GM12864 (cell line): ENCODE data around the gene EEF1A2.

Experiments
- DNase-seq: peaks from one replicate; pipeline ENCODE4 v3.0.0-alpha.2; 2011; ENCODE audit warnings: low read depth
- H3K4me3 ChIP-seq: 2 replicates; pipeline ENCODE4 v1.5.1; 2011; ENCODE audit warnings: mild to moderate bottlenecking, low read depth, low read length, control low read depth
- CTCF ChIP-seq: IDR thresholded peaks from 2 replicates; pipeline ENCODE4 v1.5.1; 2011; ENCODE audit warnings: low read depth, mild to moderate bottlenecking, moderate library complexity, low read length, control low read depth, inconsistent platforms; ENCODE audit errors: missing control alignments

EEF1A2 gene

GRCh38 chr20:63494420-63495166 lies 4.3 kb downstream of the EEF1A2 start:
- no peak overlapping the region for H3K4me3 ChIP-seq
- DNase-seq = no peak
- no peak for TF ChIP-seq CTCF

GRCh38 chr20:63494084-63494419 lies 4.8 kb downstream of the EEF1A2 start:
- TF ChIP-seq CTCF = no peak
- DNase-seq = no peak
- no peak overlapping the region for H3K4me3 ChIP-seq

- TF ChIP-seq CTCF = no peak
- no peak for DNase-seq
- no peak overlapping the region for H3K4me3 ChIP-seq
Measured at GRCh38 chr20:63493563-63494020, 5.3 kb downstream of the EEF1A2 start.

GRCh38 chr20:63492982-63493381 lies 5.9 kb downstream of the EEF1A2 start:
- no peak for TF ChIP-seq CTCF
- no peak overlapping the region for H3K4me3 ChIP-seq
- DNase-seq = no peak

GRCh38 chr20:63492518-63492917 lies 6.4 kb downstream of the EEF1A2 start:
- no peak for TF ChIP-seq CTCF
- DNase-seq = no peak
- H3K4me3 ChIP-seq = no peak overlapping the region

GRCh38 chr20:63491635-63492230 lies 7.2 kb downstream of the EEF1A2 start:
- DNase-seq = no peak
- H3K4me3 ChIP-seq = no peak overlapping the region
- no peak for TF ChIP-seq CTCF

- no peak overlapping the region for H3K4me3 ChIP-seq
- no peak for TF ChIP-seq CTCF
- no peak for DNase-seq
Measured at GRCh38 chr20:63491078-63491477, 7.8 kb downstream of the EEF1A2 start.
